Measurements from ENCODE around the gene SEMA4A.

Gene SEMA4A

GRCh38 chr1:156126630-156127534 is 26.5 kb upstream of the SEMA4A start:
- Histone ChIP-seq H3K27me3 (ENCODE audit: insufficient read depth, low read depth, severe bottlenecking) (no peaks in the 10 kb centered on the region), H3K27ac (no peak overlapping the region; the same call in 1 of the 2 replicates), H3K9me3 (ENCODE audit: severe bottlenecking) (no peaks in the 10 kb centered on the region), H3K4me3 (ENCODE audit: low read depth, low read length) (no peak overlapping the region), H3K36me3 (peaks cover 20% of the 10 kb centered on the region)
- no peak for DNase-seq
- TF ChIP-seq CTCF (IDR thresholded peaks at IDR 0.05; ENCODE audit: low read depth, low read length), result no peak

- Histone ChIP-seq H3K4me3 (ENCODE audit: low read depth, low read length) (no peak overlapping the region), H3K36me3 (peaks cover 34% of the 10 kb centered on the region), H3K27ac (no peak overlapping the region), H3K27me3 (ENCODE audit: insufficient read depth, low read depth, severe bottlenecking) (no peaks in the 10 kb centered on the region), H3K9me3 (ENCODE audit: severe bottlenecking) (no peaks in the 10 kb centered on the region)
- no peak for TF ChIP-seq CTCF (IDR thresholded peaks at IDR 0.05; ENCODE audit: low read depth, low read length)
- DNase-seq, result no peak
Measured at GRCh38 chr1:156128308-156128653, 25.1 kb upstream of the SEMA4A start.

- DNase-seq, result no peak
- H3K27ac ChIP-seq, result peak overlapping the region; percentile 42
- H3K4me3 ChIP-seq (ENCODE audit: low read depth, low read length), result no peak overlapping the region
- no peaks in the 10 kb centered on the region for H3K9me3 ChIP-seq (ENCODE audit: severe bottlenecking)
- no peaks in the 10 kb centered on the region for H3K27me3 ChIP-seq (ENCODE audit: insufficient read depth, low read depth, severe bottlenecking)
- TF ChIP-seq CTCF (IDR thresholded peaks at IDR 0.05; ENCODE audit: low read depth, low read length), result no peak
- H3K36me3 ChIP-seq, result peaks cover 41% of the 10 kb centered on the region
Measured at GRCh38 chr1:156128654-156129597, 24.5 kb upstream of the SEMA4A start.

- Histone ChIP-seq H3K27me3 (ENCODE audit: insufficient read depth, low read depth, severe bottlenecking) (no peaks in the 10 kb centered on the region), H3K9me3 (ENCODE audit: severe bottlenecking) (no peaks in the 10 kb centered on the region), H3K4me3 (ENCODE audit: low read depth, low read length) (no peak overlapping the region), H3K36me3 (peaks cover 51% of the 10 kb centered on the region), H3K27ac (peak overlapping the region; percentile 42)
- peak; percentile 100 for TF ChIP-seq CTCF (IDR thresholded peaks at IDR 0.05; ENCODE audit: low read depth, low read length)
- DNase-seq, result peak; percentile 92
Measured at GRCh38 chr1:156129687-156130577, 23.5 kb upstream of the SEMA4A start.

- no peak for DNase-seq
- Histone ChIP-seq H3K4me3 (ENCODE audit: low read depth, low read length) (no peak overlapping the region), H3K36me3 (peaks cover 57% of the 10 kb centered on the region), H3K27ac (no peak overlapping the region), H3K9me3 (ENCODE audit: severe bottlenecking) (no peaks in the 10 kb centered on the region), H3K27me3 (ENCODE audit: insufficient read depth, low read depth, severe bottlenecking) (no peaks in the 10 kb centered on the region)
- TF ChIP-seq CTCF (IDR thresholded peaks at IDR 0.05; ENCODE audit: low read depth, low read length), result no peak
Measured at GRCh38 chr1:156130578-156130942, 22.8 kb upstream of the SEMA4A start.
